RPMI7951 (cell line): ENCODE data around the gene BRAT1. TPM values are rescaled to one million over a fixed set of nuclear protein-coding genes. Genes with fewer than 3 reads are reported as not detected.
"Not testable (repeated sequence)": the region's sequence is repeated elsewhere in the genome, so short reads cannot be mapped to it uniquely, and the experiment has no call there.

ENCODE experiments used
- DNase-seq: peaks from one replicate; pipeline ENCODE4 v3.0.0-alpha.2; 2012; ENCODE audit warnings: low read depth
- total RNA-seq: library from RNA; depleted of rRNA; stranded (reverse); fragments of >200 nt; shearing (Covaris generic); gene quantifications from 2 replicates; pipeline ENCODE4 v1.2.3, GENCODE V29; 2014

BRAT1 gene
- total RNA-seq, 1 experiment from 2014 or later: 22.6 TPM

DNA sequence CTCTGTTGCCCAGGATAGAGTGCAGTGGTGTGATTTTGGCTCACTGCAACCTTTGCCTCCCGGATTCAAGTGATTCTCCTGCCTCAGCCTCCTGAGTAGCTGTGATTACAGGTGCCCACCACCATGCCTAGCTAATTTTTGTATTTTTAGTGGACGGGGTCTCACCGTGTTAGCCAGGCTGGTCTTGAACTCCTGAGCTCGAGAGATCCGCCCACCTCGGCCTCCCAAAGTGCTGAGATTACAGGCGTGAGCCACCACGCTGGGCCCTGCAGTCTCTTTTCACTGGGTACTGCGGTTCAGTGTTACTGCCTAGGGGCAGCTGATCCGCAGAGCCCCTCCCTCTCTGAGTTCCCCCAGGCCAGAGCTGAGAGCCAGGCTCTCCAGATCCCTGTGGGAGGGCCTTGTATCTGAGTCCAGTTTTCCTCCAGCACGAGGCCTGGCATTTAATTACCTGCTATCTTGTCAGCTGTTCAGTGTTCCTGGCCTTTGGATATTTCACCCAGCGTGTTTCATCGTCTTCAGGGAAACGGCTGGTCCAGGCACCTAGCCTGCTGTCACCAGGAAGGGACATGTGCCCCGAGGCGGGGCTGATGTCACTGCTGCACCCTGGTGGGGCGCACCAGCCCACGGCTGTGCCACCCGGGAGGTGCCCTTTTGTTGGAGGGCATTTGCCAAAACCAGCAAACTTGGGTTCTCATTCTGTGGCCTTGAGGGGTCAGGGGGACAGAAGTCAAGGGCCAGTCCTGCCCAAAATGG lies 19.3 kb downstream of the BRAT1 start:
- not testable (repeated sequence) for DNase-seq

- not testable (repeated sequence) for DNase-seq
Observed at GRCh38 chr7:2534214-2534613, 21.1 kb downstream of the BRAT1 start.

DNA sequence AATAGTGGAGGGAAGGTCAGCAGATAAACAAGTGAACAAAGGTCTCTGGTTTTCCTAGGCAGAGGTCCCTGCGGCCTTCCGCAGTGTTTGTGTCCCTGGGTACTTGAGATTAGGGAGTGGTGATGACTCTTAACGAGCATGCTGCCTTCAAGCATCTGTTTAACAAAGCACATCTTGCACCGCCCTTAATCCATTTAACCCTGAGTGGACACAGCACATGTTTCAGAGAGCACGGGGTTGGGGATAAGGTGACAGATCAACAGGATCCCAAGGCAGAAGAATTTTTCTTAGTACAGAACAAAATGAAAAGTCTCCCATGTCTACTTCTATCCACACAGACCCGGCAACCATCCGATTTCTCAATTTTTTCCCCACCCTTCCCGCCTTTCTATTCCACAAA lies 21.8 kb downstream of the BRAT1 start:
- DNase-seq: not testable (repeated sequence)

DNA sequence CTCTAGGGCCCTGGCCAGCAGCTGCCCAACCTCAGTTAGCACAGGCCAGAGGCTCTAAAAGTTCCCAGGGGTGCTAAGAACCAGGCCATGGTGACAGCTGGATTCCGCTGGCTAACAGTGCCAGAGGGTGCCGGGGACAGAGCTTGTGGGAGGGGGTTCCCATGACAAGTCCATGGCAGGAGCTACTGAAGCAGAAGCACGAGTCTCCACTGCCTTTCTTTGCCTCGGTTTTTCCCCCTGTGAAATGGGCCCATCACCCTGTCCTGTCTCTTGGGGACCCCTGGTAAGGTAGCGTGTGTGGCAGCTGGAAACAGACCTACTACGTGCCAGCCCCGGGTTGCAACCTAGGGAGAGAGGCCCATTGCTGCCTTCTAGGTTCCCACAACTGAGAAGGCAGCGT lies 22.5 kb downstream of the BRAT1 start:
- not testable (repeated sequence) for DNase-seq

GRCh38 chr7:2532199-2532772 lies 23.0 kb downstream of the BRAT1 start:
- not testable (repeated sequence) for DNase-seq

GRCh38 chr7:2531796-2532110 lies 23.6 kb downstream of the BRAT1 start:
- not testable (repeated sequence) for DNase-seq

DNA sequence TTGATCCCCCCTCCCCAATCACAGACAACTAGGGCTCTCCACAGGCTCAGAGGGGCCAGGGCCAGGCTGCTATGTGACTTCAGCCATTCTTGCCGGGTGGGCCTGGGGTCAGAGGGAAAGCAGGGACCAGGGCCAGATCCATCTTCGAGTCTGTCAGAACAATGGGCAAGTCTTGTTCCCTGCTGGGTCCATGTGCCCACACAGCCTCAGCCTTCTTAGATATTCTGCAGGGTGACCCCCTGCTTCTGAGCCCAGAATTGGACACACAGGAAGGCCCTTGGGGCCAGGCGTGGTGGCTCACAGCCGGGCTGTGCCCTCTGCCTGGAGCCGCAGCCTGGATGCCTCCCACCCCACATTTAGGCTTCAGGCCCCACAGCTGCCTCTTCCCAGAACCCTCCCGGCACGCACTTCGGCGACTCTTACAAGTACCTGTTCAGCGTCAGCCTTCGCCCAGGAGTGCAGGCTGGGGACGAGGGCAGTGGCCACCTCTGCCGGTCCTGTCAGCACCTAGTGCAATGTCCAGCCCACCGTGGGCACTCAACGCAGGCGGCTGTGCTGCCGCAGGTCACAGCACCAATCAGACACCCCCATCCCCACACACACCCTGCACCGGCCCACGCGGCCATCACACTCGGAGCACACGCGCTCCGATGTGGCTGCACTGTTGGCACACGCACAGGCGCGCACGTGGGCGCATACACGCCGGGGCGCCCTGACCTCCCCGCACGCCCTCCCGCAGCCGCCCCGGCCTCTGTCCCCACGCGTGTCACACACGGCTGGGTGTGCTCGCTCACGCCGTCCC lies 24.1 kb downstream of the BRAT1 start:
- DNase-seq: not testable (repeated sequence)

- peak; percentile 75 for DNase-seq
Observed at GRCh38 chr7:2530071-2530987, 25.0 kb downstream of the BRAT1 start.

- DNase-seq: peak; percentile 93
Observed at GRCh38 chr7:2529161-2530070, 25.9 kb downstream of the BRAT1 start.

- no peak for DNase-seq
Observed at GRCh38 chr7:2528481-2529095, 26.7 kb downstream of the BRAT1 start.

GRCh38 chr7:2527505-2528467 lies 27.5 kb downstream of the BRAT1 start:
- DNase-seq: peak; percentile 94

- no peak for DNase-seq
Observed at GRCh38 chr7:2526659-2527504, 28.4 kb downstream of the BRAT1 start.

- DNase-seq: no peak
Observed at GRCh38 chr7:2525658-2526630, 29.4 kb downstream of the BRAT1 start.

GRCh38 chr7:2524808-2525657 lies 30.3 kb downstream of the BRAT1 start:
- DNase-seq: no peak

DNA sequence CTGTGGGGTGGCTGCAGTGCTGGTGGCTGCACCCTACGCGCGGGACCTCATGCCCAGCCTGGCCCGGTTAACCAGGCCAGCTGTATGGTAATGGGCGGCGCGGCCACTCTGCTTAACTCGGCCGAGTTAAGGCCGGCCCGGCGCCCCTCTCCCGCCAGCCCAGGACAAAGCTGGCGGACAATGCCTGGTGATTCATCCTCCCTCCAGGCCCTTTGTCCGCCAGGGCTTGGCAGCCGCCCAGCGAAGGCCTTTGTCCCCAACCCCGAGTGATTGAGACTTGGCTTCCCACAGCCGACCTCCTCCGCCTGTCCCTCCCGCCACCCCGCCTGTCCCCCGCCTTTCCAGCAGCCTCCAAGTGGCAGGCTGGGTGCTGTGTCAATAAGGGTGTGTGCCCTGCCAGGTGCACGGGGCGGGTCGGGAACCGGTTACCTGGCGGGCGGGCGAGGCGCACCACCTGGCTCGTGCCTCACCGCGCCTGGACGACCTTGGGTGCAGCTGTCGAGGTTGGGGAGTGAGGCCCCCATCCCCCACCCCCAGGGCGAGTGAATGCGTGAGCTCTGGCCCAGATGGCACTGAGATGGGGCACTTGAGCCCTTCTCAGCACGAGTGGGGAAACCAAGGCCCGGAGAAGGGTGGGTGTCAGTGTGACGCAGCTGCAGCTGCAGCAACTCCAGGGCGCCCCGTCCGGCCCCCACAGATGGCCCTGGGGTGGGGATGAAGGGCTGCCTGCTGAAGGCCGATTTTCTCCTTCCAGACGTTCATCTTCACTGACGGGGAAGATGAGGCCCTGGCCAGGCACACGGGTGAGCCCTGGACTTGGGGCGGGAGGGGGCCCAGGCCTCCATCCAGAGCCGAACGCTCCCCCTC lies 31.1 kb downstream of the BRAT1 start:
- DNase-seq: peak; percentile 91
